A549 (cell line): ENCODE results near the gene XRCC3. TPM values are rescaled to one million over a fixed set of nuclear protein-coding genes. Genes with fewer than 3 reads are reported as not detected.

ENCODE experiments used
- ATAC-seq, 2 experiments: fragments of 200-7000 bp in 1 of 2; fragments of >200 bp in 1 of 2; cut with Nextera tagmentation in 1 of 2; cut with Tn5 transposase in 1 of 2; 3 replicates each; pipeline versions ENCODE4 v1.8.0 to v1.9.1; 2018 to 2020; ENCODE audit warnings: mild to moderate bottlenecking in 1 of 2, moderate library complexity in 1 of 2
- CTCF ChIA-PET: fragments of 300-600 bp; sonication (Branson Sonifier 250); formaldehyde crosslinking; extraction: SDS; loops from one replicate; lab custom pipeline; 2021; ENCODE audit warnings: antibody characterized with exemption, inconsistent platforms; lab: Yijun Ruan, JAX
- POLR2A ChIA-PET: fragments of 350-600 bp; formaldehyde crosslinking; extraction: SDS; loops from one replicate; lab custom pipeline; 2021; ENCODE audit warnings: antibody characterized with exemption, inconsistent platforms; lab: Yijun Ruan, JAX
- DNase-seq, 2 experiments: peaks; one replicate each; pipeline versions ENCODE4 v3.0.0 to v3.0.0-alpha.2; 2011 to 2016; ENCODE audit warnings: low read depth in 1 of 2, low spot score in 1 of 2
- FAIRE-seq: peaks from 2 replicates; lab custom pipeline; 2011; peaks lifted over from hg19 to GRCh38; lab: Jason Lieb, UNC
- H3K27ac ChIP-seq, 2 experiments: fragments of >200 bp; sonication (Bioruptor Twin); formaldehyde crosslinking; 3 replicates each; pipeline ENCODE4 v1.5.1; 2016 to 2017
- H3K4me1 ChIP-seq: fragments of >200 bp; sonication (Bioruptor Twin); formaldehyde crosslinking; 3 replicates; pipeline ENCODE4 v1.6.1; 2016
- H3K4me2 ChIP-seq: fragments of >200 bp; sonication (Bioruptor Twin); formaldehyde crosslinking; 3 replicates; pipeline ENCODE4 v1.6.1; 2016
- H3K4me3 ChIP-seq: fragments of >200 bp; sonication (Bioruptor Twin); formaldehyde crosslinking; 3 replicates; pipeline ENCODE4 v1.5.1; 2016
- H3K9me3 ChIP-seq: fragments of >200 bp; sonication (Bioruptor Twin); formaldehyde crosslinking; 3 replicates; pipeline ENCODE4 v1.6.1; 2016
- BHLHE40 ChIP-seq: IDR thresholded peaks from 2 replicates; pipeline ENCODE4 v1.6.1; 2012; ENCODE audit warnings: low read depth, low read length, inconsistent platforms
- CBX2 ChIP-seq: fragments of 200-600 bp; sonication (generic); IDR thresholded peaks from 2 replicates; pipeline ENCODE4 v1.6.1; 2016; ENCODE audit warnings: low read depth, mild to moderate bottlenecking, borderline replicate concordance
- E2F6 ChIP-seq: IDR thresholded peaks from 2 replicates; pipeline ENCODE4 v1.6.1; 2012; ENCODE audit warnings: low read depth, borderline replicate concordance
- FOSB ChIP-seq: fragments of 250-450 bp; sonication (Bioruptor Pico); IDR thresholded peaks from 2 replicates; pipeline ENCODE4 v1.5.0; 2020; ENCODE audit warnings: mild to moderate bottlenecking, moderate library complexity
- FOXS1 ChIP-seq: fragments of 250-450 bp; sonication (Bioruptor Pico); IDR thresholded peaks from 2 replicates; pipeline ENCODE4 v1.5.0; 2020; ENCODE audit warnings: mild to moderate bottlenecking, moderate library complexity
- HDAC2 ChIP-seq: fragments of 200-600 bp; sonication (generic); IDR thresholded peaks from 2 replicates; pipeline ENCODE4 v1.6.1; 2016
- HOXA7 ChIP-seq: fragments of 250-450 bp; sonication (Bioruptor Pico); IDR thresholded peaks from 2 replicates; pipeline ENCODE4 v1.5.0; 2020; ENCODE audit warnings: mild to moderate bottlenecking, moderate library complexity
- HOXB13 ChIP-seq: fragments of 250-450 bp; sonication (Bioruptor Pico); IDR thresholded peaks from 2 replicates; pipeline ENCODE4 v1.5.0; 2020; ENCODE audit warnings: low read depth, mild to moderate bottlenecking, moderate library complexity
- HOXB5 ChIP-seq: fragments of 250-450 bp; sonication (Bioruptor Pico); IDR thresholded peaks from 2 replicates; pipeline ENCODE4 v1.5.0; 2020; ENCODE audit warnings: mild to moderate bottlenecking, moderate library complexity
- KDM1A ChIP-seq: fragments of 200-600 bp; sonication (generic); IDR thresholded peaks from 2 replicates; pipeline ENCODE4 v1.6.1; 2016; ENCODE audit warnings: low read depth, mild to moderate bottlenecking
- KDM5A ChIP-seq: fragments of 200-600 bp; sonication (generic); IDR thresholded peaks from 2 replicates; pipeline ENCODE4 v1.6.1; 2016; ENCODE audit warnings: antibody characterized with exemption, mild to moderate bottlenecking
- MAFK ChIP-seq: fragments of 450-650 bp; IDR thresholded peaks from 2 replicates; pipeline ENCODE4 v1.6.1; 2014; ENCODE audit not compliant: partially characterized antibody
- MAX ChIP-seq: IDR thresholded peaks from 2 replicates; pipeline ENCODE4 v1.6.1; 2012
- MYC ChIP-seq: IDR thresholded peaks from 2 replicates; pipeline ENCODE4 v1.6.1; 2012; ENCODE audit warnings: mild to moderate bottlenecking, inconsistent platforms, low read length, improper control_type of control experiment, borderline replicate concordance
- NPAS2 ChIP-seq: fragments of 250-450 bp; sonication (Bioruptor Pico); IDR thresholded peaks from 2 replicates; pipeline ENCODE4 v1.8.0; 2022; ENCODE audit warnings: mild to moderate bottlenecking, moderate library complexity, borderline replicate concordance
- PBX3 ChIP-seq: IDR thresholded peaks from 2 replicates; pipeline ENCODE4 v1.6.1; 2012
- REST ChIP-seq: fragments of 200-600 bp; sonication (generic); IDR thresholded peaks from 2 replicates; pipeline ENCODE4 v1.6.1; 2016; ENCODE audit warnings: antibody characterized with exemption, mild to moderate bottlenecking, moderate library complexity
- TFCP2L1 ChIP-seq: fragments of 250-450 bp; sonication (Bioruptor Pico); IDR thresholded peaks from 2 replicates; pipeline ENCODE4 v1.5.0; 2021; ENCODE audit warnings: mild to moderate bottlenecking
- TP53 ChIP-seq: fragments of 250-450 bp; sonication (Bioruptor Pico); IDR thresholded peaks from 2 replicates; pipeline ENCODE4 v1.5.0; 2021; ENCODE audit warnings: mild to moderate bottlenecking, moderate library complexity
- ZFP36 ChIP-seq: fragments of 450-650 bp; IDR thresholded peaks from 2 replicates; pipeline ENCODE4 v1.6.1; 2014; ENCODE audit warnings: borderline replicate concordance; ENCODE audit not compliant: partially characterized antibody
- WGBS: methylation state at CpG from one replicate; pipeline ENCODE4 v1.1.6; 2017; ENCODE audit errors: missing lambda C conversion rate; 5-methylcytosine and 5-hydroxymethylcytosine counted together
- polyA plus RNA-seq, 4 experiments: library from polyadenylated mRNA; depleted of rRNA in 3 of 4; stranded (reverse); fragments of >200 nt; fragmentation: RNase III in 1 of 4; extraction: RNeasy Plus Mini Kit Qiagen cat#74134 plus additional on column Dnase treatment in 1 of 4; gene quantifications; 2 replicates in 3 of 4; 3 replicates in 1 of 4; pipeline ENCODE4 v1.2.3, GENCODE V29; 2011 to 2017

Gene XRCC3
- polyA plus RNA-seq, 2 of the 4 experiments (the other 2 are of a cell fraction) = 23.0 to 28.1 TPM

- no peak overlapping the region for H3K4me2 ChIP-seq
- ATAC-seq (no peak), FAIRE-seq (no peak), DNase-seq (no peak)
- no peak overlapping the region for H3K27ac ChIP-seq
- H3K9me3 ChIP-seq = no peaks in the 10 kb centered on the region
- no peak overlapping the region for H3K4me3 ChIP-seq
- CTCF ChIA-PET = no interaction called here
- WGBS = 53% methylated on average over 1 of the region's 1 CpG
- no peak for TF ChIP-seq HOXA7 (CRISPR knock-in tag)
- no peak for TF ChIP-seq CBX2
- TF ChIP-seq NPAS2 (CRISPR knock-in tag) = no peak
- TF ChIP-seq FOXS1 (CRISPR knock-in tag) = no peak
- no peak for TF ChIP-seq HOXB13
- no peak for TF ChIP-seq TFCP2L1 (CRISPR knock-in tag)
- TF ChIP-seq MAX = no peak
- no peak for TF ChIP-seq KDM1A
- TF ChIP-seq KDM5A = no peak
- no peak for TF ChIP-seq ZFP36
- TF ChIP-seq REST = no peak
- no peak for TF ChIP-seq HOXB5 (CRISPR knock-in tag)
- TF ChIP-seq FOSB (CRISPR knock-in tag) = no peak
- no peak for TF ChIP-seq MYC
- TF ChIP-seq PBX3 = no peak
- no peak for TF ChIP-seq MAFK
- TF ChIP-seq BHLHE40 = no peak
- TF ChIP-seq HDAC2 = no peak
- no peak for TF ChIP-seq E2F6
- H3K4me1 ChIP-seq = no peaks in the 10 kb centered on the region
- POLR2A ChIA-PET = no interaction called here
These were observed 46.8 kb upstream of the XRCC3 start for GRCh38 chr14:103762036-103762435.

GRCh38 chr14:103758059-103758776, 43.0 kb upstream of the XRCC3 start:
- 89% methylated on average over 8 of the region's 8 CpGs for WGBS
- H3K27ac ChIP-seq = no peak overlapping the region
- POLR2A ChIA-PET = no interaction called here
- no peak for TF ChIP-seq TP53
- TF ChIP-seq, all 56 proteins: peak for 0
- no peak overlapping the region for H3K4me3 ChIP-seq
- CTCF ChIA-PET = interaction anchor here (1.8 kb wide), 1 partner anchor 51 kb away, joined by 6 read pairs; no protein-coding TSS in a partner anchor
- FAIRE-seq (no peak), DNase-seq (no peak), ATAC-seq (no peak)
- no peaks in the 10 kb centered on the region for H3K9me3 ChIP-seq
- H3K4me1 ChIP-seq = 0 out of 3 replicates have a peak, but pooled peaks cover under 1% of the 10 kb centered on the region
- no peak overlapping the region for H3K4me2 ChIP-seq
